HepG2 (cell line): ENCODE measurements around the gene IL17C. TPM values are rescaled to one million over a fixed set of nuclear protein-coding genes. Genes with fewer than 3 reads are reported as not detected.

Experiments
- ATAC-seq: fragments of 200-7000 bp; cut with Tn5 transposase; 3 replicates; pipeline ENCODE4 v1.9.1; 2020; ENCODE audit warnings: mild to moderate bottlenecking, moderate library complexity
- BruUV-seq: library from RNA; stranded (reverse); fragments of 400-500 nt; replicated peaks from 2 replicates; lab custom pipeline; 2021; lab: Mats Ljungman, UMichigan
- CTCF ChIA-PET: fragments of 300-600 bp; formaldehyde crosslinking; extraction: SDS; loops from one replicate; lab custom pipeline; 2021; ENCODE audit warnings: low total read pairs, inconsistent platforms, low intra/inter-chr PET ratio; lab: Yijun Ruan, JAX
- POLR2A ChIA-PET: fragments of 350-600 bp; sonication (Branson Sonifier 250); formaldehyde crosslinking; loops from one replicate; lab custom pipeline; 2020; ENCODE audit warnings: antibody characterized with exemption, inconsistent platforms; lab: Yijun Ruan, JAX
- DNase-seq: peaks from one replicate; pipeline ENCODE4 v3.0.0-alpha.2; 2015; ENCODE audit warnings: low spot score
- FAIRE-seq: peaks from 3 replicates; lab custom pipeline; 2011; peaks lifted over from hg19 to GRCh38; lab: Jason Lieb, UNC
- H2AFZ ChIP-seq: one replicate; pipeline ENCODE4 v1.6.1; 2011; ENCODE audit warnings: low read length, inconsistent platforms
- H3K27ac ChIP-seq: fragments of 300-600 bp; 3 replicates; pipeline ENCODE4 v1.8.0; 2011; ENCODE audit warnings: mixed run types, mild to moderate bottlenecking, mixed read lengths, low read length, inconsistent platforms; ENCODE audit not compliant: insufficient read depth; ENCODE audit errors: extremely low read length
- H3K27me3 ChIP-seq, 2 experiments: fragments of 200-600 bp in 1 of 2; 2 replicates in 1 of 2; 3 replicates in 1 of 2; pipeline versions ENCODE4 v1.6.0 to v1.8.0; 2011; ENCODE audit warnings: low read length in 2 of 2, mild to moderate bottlenecking in 2 of 2, moderate library complexity in 2 of 2, inconsistent platforms in 1 of 2; ENCODE audit not compliant: insufficient read depth in 2 of 2, control insufficient read depth in 1 of 2
- H3K36me3 ChIP-seq, 2 experiments: fragments of 200-600 bp in 1 of 2; replicated peaks in 1 of 2; 2 replicates in 1 of 2; 3 replicates in 1 of 2; pipeline versions ENCODE4 v1.5.1 to v1.8.0; 2011; ENCODE audit warnings: low read length in 2 of 2, inconsistent platforms in 1 of 2; ENCODE audit not compliant: insufficient read depth in 2 of 2, control insufficient read depth in 1 of 2
- H3K4me1 ChIP-seq: 2 replicates; pipeline ENCODE4 v1.5.1; 2012; ENCODE audit warnings: low read length, inconsistent platforms; ENCODE audit not compliant: insufficient read depth
- H3K4me2 ChIP-seq: 2 replicates; pipeline ENCODE4 v1.6.0; 2011; ENCODE audit warnings: low read depth, low read length, inconsistent platforms
- H3K4me3 ChIP-seq, 3 experiments: fragments of 200-600 bp in 1 of 3; sonication (generic), shearing (Covaris generic) in 1 of 3; replicated peaks in 1 of 3; 2 replicates each; pipeline ENCODE4 v1.5.1; 2011 to 2016; ENCODE audit warnings: low read length in 3 of 3, inconsistent platforms in 2 of 3, low read depth in 2 of 3, mild to moderate bottlenecking in 2 of 3, control low read depth in 1 of 3, mixed read lengths in 1 of 3; ENCODE audit not compliant: insufficient read depth in 1 of 3
- H3K79me2 ChIP-seq: one replicate; pipeline ENCODE4 v1.6.1; 2011; ENCODE audit warnings: low read length, inconsistent platforms; ENCODE audit not compliant: insufficient read depth
- H3K9ac ChIP-seq: 2 replicates; pipeline ENCODE4 v1.6.0; 2011; ENCODE audit warnings: mild to moderate bottlenecking, low read depth, low read length, inconsistent platforms; ENCODE audit not compliant: insufficient read depth
- H3K9me3 ChIP-seq: 2 replicates; pipeline ENCODE4 v1.5.1; 2012; ENCODE audit warnings: mild to moderate bottlenecking, low read length
- H4K20me1 ChIP-seq: 2 replicates; pipeline ENCODE4 v1.6.0; 2011; ENCODE audit warnings: inconsistent platforms, mild to moderate bottlenecking, low read length, moderate library complexity; ENCODE audit not compliant: insufficient read depth
- FOXM1 ChIP-seq: sonication (generic); formaldehyde crosslinking; IDR thresholded peaks from 2 replicates; pipeline ENCODE4 v1.5.0; 2020; ENCODE audit warnings: missing genetic modification reagents
- KDM2A ChIP-seq: sonication (generic); formaldehyde crosslinking; IDR thresholded peaks from 2 replicates; pipeline ENCODE4 v1.4.0; 2020; ENCODE audit warnings: low read depth, missing genetic modification reagents, borderline replicate concordance
- MYC ChIP-seq: sonication (generic); formaldehyde crosslinking; IDR thresholded peaks from 2 replicates; pipeline ENCODE4 v1.9.0; 2021; ENCODE audit warnings: missing genetic modification reagents, borderline replicate concordance
- NCOA1 ChIP-seq: sonication (generic); formaldehyde crosslinking; IDR thresholded peaks from 2 replicates; pipeline ENCODE4 v1.9.0; 2021; ENCODE audit warnings: missing genetic modification reagents
- ZBTB8A ChIP-seq: sonication (generic); formaldehyde crosslinking; IDR thresholded peaks from 2 replicates; pipeline ENCODE4 v1.4.0; 2020; ENCODE audit warnings: mild to moderate bottlenecking, low read depth, missing genetic modification reagents, borderline replicate concordance
- ZFP36L2 ChIP-seq: sonication (generic); formaldehyde crosslinking; IDR thresholded peaks from 2 replicates; pipeline ENCODE4 v1.4.0; 2020; ENCODE audit warnings: missing genetic modification reagents
- ZNF180 ChIP-seq: sonication (generic); formaldehyde crosslinking; IDR thresholded peaks from 2 replicates; pipeline ENCODE4 v1.4.0; 2020; ENCODE audit warnings: low read depth, missing genetic modification reagents, borderline replicate concordance
- ZNF34 ChIP-seq: sonication (generic); formaldehyde crosslinking; IDR thresholded peaks from 2 replicates; pipeline ENCODE4 v1.4.0; 2020; ENCODE audit warnings: mild to moderate bottlenecking, missing genetic modification reagents, borderline replicate concordance
- ZNF562 ChIP-seq: sonication (generic); formaldehyde crosslinking; IDR thresholded peaks from 2 replicates; pipeline ENCODE4 v1.8.0; 2022; ENCODE audit warnings: missing genetic modification reagents, borderline replicate concordance
- ZNF674 ChIP-seq: sonication (generic); formaldehyde crosslinking; IDR thresholded peaks from 2 replicates; pipeline ENCODE4 v1.5.0; 2020; ENCODE audit warnings: low read depth, mild to moderate bottlenecking, missing genetic modification reagents
- ZSCAN29 ChIP-seq: sonication (generic); formaldehyde crosslinking; conservative IDR thresholded peaks from 2 replicates; pipeline ENCODE4 v1.4.0; 2020; ENCODE audit warnings: mild to moderate bottlenecking, missing genetic modification reagents
- WGBS: methylation state at CpG from one replicate; pipeline ENCODE4 v1.1.6; 2017; ENCODE audit warnings: low lambda C conversion rate; 5-methylcytosine and 5-hydroxymethylcytosine counted together
- in situ Hi-C: cut with HindIII; loops from 2 replicates; pipeline ENCODE4 v1.10.0; 2017; ENCODE audit warnings: low pct_unique_long_range_greater_than_20kb; ENCODE audit not compliant: extremely low pct_ligation_motif_present
- intact Hi-C: fragments of 100-400 bp; cut with micrococcal nuclease; formaldehyde crosslinking; loops from one replicate; pipeline ENCODE4 v1.10.0; 2022; ENCODE audit not compliant: unreplicated experiment
- polyA plus RNA-seq, 8 experiments: library from polyadenylated mRNA; depleted of rRNA in 3 of 8; stranded (reverse) in 7 of 8; unstranded in 1 of 8; fragments of >200 nt; fragmentation: Illumina TruSeq in 4 of 8; extraction: Trizol in 4 of 8; gene quantifications; 2 replicates each; pipeline versions ENCODE4 v1.2.1 to v1.2.3, GENCODE V29; 2011 to 2016; ENCODE audit warnings: low read depth in 4 of 8, missing spikeins in 1 of 8, mixed read lengths in 1 of 8; ENCODE audit not compliant: insufficient read depth in 1 of 8
- total RNA-seq, 5 experiments: library from RNA; depleted of rRNA; stranded (reverse); fragments of >200 nt; fragmentation: Illumina TruSeq; extraction: Trizol; gene quantifications; 2 replicates each; pipeline ENCODE4 v1.2.3, GENCODE V29; 2016; ENCODE audit warnings: low read depth in 1 of 5
- TF ChIP-seq, protein P1 (sequence below): sonication (generic); formaldehyde crosslinking; IDR thresholded peaks from 2 replicates; pipeline ENCODE4 v1.4.0; 2020; ENCODE audit warnings: missing genetic modification reagents, mild to moderate bottlenecking, borderline replicate concordance
- TF ChIP-seq, protein P2 (sequence below): sonication (generic); formaldehyde crosslinking; conservative IDR thresholded peaks from 2 replicates; pipeline ENCODE4 v1.4.0; 2020; ENCODE audit warnings: missing genetic modification reagents
- TF ChIP-seq, protein P3 (sequence below): sonication (generic); formaldehyde crosslinking; IDR thresholded peaks from 2 replicates; pipeline ENCODE4 v1.5.1; 2020; ENCODE audit warnings: mild to moderate bottlenecking, missing genetic modification reagents, moderate library complexity

The IL17C gene
- total and polyA plus RNA-seq, 2 of the 13 experiments (the other 11 are each of a cell fraction or from before 2014, with no cell fraction given): not detected

DNA sequence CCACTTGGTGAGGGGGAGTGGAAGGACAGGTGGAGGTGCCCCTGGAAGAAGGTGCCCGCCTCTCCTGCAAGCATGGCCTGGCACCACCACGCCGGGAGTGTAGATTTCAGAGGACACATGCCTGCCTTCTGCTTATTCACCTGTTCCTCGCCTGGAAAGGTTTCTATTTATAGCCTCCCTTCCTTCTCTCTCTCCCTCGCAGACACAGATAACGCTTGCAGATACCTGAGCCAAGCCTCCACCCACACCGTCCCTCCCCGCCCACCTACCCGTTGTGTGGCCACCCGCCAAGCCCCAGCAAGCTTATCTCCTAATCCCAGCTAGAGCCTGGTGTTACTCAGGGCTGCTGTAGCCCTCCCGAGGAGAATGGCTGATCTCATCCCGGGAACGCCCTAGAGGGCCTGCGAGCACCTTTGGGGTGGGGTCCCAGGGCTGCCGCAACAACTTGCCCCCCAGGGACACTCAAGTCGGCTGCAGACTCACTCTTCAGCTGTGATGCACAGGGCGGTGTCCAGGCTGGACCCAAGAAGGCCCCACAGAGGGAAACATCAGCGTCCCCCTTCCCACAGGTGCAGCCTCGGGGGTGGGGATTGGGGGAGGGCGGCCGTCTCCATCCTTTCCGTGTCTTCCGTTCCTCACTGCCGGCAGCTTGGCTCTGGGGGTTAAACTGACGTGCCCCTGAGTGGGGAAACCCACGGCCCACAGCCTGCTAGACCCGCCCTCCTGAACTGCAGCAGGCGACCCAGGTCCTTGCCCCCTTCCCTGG, 49.8 kb downstream of the IL17C start:
- intact Hi-C loops (no loop called here), in situ Hi-C loops (no loop called here)
- Histone ChIP-seq H3K27ac (no peak overlapping the region), H4K20me1 (peaks cover 3% of the 10 kb centered on the region; the same call in 1 of the 2 replicates), H3K79me2 (no peaks in the 10 kb centered on the region), H3K9ac (no peak overlapping the region), H3K4me1 (peaks cover 42% of the 10 kb centered on the region), H3K36me3 (no peaks in the 10 kb centered on the region), H3K9me3 (no peaks in the 10 kb centered on the region), H2AFZ (no peak overlapping the region), H3K27me3 (peaks cover 32 to 88% of the 10 kb centered on the region in 2 experiments), H3K4me3 (peak overlapping the region in 1 of 3 experiments; percentile 3; a peak in 1 of 6 replicates), H3K4me2 (peak overlapping the region; percentile 26; the same call in 1 of the 2 replicates)
- no TSS peak for BruUV-seq
- WGBS: 12% methylated on average over 19 of the region's 28 CpGs
- ChIA-PET CTCF (no interaction called here), POLR2A (interaction anchor here (0.7 to 2.6 kb wide), 5 partner anchors 12 to 105 kb away, joined by 3 to 11 read pairs (median 3); partner anchors contain the start of gene MVD)
- no peak for DNase-seq
- FAIRE-seq: no peak
- ATAC-seq: no peak
- TF ChIP-seq, protein P1, sequence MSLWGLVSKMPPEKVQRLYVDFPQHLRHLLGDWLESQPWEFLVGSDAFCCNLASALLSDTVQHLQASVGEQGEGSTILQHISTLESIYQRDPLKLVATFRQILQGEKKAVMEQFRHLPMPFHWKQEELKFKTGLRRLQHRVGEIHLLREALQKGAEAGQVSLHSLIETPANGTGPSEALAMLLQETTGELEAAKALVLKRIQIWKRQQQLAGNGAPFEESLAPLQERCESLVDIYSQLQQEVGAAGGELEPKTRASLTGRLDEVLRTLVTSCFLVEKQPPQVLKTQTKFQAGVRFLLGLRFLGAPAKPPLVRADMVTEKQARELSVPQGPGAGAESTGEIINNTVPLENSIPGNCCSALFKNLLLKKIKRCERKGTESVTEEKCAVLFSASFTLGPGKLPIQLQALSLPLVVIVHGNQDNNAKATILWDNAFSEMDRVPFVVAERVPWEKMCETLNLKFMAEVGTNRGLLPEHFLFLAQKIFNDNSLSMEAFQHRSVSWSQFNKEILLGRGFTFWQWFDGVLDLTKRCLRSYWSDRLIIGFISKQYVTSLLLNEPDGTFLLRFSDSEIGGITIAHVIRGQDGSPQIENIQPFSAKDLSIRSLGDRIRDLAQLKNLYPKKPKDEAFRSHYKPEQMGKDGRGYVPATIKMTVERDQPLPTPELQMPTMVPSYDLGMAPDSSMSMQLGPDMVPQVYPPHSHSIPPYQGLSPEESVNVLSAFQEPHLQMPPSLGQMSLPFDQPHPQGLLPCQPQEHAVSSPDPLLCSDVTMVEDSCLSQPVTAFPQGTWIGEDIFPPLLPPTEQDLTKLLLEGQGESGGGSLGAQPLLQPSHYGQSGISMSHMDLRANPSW (CRISPR knock-in tag): no peak
- TF ChIP-seq MYC (0 out of 2 replicates have a peak, but pooled peaks have one; percentile 11), ZFP36L2 (CRISPR knock-in tag) (no peak), NCOA1 (CRISPR knock-in tag) (no peak), FOXM1 (no peak), KDM2A (CRISPR knock-in tag) (peak; percentile 18; the same call in 1 of the 2 replicates), ZNF562 (CRISPR knock-in tag) (no peak), ZBTB8A (CRISPR knock-in tag) (no peak), ZNF180 (CRISPR knock-in tag) (no peak), ZSCAN29 (no peak), ZNF674 (CRISPR knock-in tag) (no peak), ZNF34 (CRISPR knock-in tag) (no peak)
- TF ChIP-seq, protein P2, sequence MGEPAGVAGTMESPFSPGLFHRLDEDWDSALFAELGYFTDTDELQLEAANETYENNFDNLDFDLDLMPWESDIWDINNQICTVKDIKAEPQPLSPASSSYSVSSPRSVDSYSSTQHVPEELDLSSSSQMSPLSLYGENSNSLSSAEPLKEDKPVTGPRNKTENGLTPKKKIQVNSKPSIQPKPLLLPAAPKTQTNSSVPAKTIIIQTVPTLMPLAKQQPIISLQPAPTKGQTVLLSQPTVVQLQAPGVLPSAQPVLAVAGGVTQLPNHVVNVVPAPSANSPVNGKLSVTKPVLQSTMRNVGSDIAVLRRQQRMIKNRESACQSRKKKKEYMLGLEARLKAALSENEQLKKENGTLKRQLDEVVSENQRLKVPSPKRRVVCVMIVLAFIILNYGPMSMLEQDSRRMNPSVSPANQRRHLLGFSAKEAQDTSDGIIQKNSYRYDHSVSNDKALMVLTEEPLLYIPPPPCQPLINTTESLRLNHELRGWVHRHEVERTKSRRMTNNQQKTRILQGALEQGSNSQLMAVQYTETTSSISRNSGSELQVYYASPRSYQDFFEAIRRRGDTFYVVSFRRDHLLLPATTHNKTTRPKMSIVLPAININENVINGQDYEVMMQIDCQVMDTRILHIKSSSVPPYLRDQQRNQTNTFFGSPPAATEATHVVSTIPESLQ (CRISPR knock-in tag): no peak
- TF ChIP-seq, protein P3, sequence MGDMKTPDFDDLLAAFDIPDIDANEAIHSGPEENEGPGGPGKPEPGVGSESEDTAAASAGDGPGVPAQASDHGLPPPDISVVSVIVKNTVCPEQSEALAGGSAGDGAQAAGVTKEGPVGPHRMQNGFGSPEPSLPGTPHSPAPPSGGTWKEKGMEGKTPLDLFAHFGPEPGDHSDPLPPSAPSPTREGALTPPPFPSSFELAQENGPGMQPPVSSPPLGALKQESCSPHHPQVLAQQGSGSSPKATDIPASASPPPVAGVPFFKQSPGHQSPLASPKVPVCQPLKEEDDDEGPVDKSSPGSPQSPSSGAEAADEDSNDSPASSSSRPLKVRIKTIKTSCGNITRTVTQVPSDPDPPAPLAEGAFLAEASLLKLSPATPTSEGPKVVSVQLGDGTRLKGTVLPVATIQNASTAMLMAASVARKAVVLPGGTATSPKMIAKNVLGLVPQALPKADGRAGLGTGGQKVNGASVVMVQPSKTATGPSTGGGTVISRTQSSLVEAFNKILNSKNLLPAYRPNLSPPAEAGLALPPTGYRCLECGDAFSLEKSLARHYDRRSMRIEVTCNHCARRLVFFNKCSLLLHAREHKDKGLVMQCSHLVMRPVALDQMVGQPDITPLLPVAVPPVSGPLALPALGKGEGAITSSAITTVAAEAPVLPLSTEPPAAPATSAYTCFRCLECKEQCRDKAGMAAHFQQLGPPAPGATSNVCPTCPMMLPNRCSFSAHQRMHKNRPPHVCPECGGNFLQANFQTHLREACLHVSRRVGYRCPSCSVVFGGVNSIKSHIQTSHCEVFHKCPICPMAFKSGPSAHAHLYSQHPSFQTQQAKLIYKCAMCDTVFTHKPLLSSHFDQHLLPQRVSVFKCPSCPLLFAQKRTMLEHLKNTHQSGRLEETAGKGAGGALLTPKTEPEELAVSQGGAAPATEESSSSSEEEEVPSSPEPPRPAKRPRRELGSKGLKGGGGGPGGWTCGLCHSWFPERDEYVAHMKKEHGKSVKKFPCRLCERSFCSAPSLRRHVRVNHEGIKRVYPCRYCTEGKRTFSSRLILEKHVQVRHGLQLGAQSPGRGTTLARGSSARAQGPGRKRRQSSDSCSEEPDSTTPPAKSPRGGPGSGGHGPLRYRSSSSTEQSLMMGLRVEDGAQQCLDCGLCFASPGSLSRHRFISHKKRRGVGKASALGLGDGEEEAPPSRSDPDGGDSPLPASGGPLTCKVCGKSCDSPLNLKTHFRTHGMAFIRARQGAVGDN: 0 out of 2 replicates have a peak, but pooled peaks have one; percentile 21
